NOMO-1 (cell line): ENCODE measurements around the gene F2RL3.

Experiments
- DNase-seq, 2 experiments: peaks; one replicate each; lab custom pipeline; 2025; ENCODE audit not compliant: unreplicated experiment in 2 of 2; lab: John Stamatoyannopoulos, UW

The F2RL3 gene

DNA sequence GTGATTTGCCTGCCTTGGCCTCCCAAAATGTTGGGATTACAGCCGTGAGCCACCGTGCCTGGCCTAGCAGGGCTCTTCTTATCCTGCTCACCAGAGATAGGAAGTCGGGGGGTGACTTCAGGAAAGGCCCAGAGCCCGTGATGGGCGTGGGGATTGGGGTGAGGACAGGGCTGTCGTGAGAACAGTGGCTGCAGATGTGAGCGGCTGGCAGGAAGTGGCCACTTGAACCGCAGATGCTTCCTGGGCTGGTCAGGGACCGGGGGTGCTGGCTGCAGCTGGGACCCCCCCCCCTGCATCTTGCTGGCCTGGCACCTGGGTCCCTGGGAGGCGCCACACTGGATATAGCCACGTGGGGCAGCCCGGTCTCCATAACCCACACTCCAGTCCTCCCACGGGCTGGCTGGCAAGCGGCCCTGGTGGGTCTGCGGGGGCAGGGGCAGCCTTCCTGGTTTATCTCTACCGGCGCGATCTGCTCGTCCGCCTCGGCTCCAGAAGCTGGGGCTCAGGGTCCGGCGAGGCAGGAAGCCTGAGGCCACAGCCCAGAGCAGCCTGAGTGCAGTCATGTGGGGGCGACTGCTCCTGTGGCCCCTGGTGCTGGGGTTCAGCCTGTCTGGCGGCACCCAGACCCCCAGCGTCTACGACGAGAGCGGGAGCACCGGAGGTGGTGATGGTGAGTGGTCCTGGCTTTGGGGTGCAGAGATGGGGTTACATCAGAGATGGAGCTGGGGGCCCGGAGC, at the start of gene F2RL3:
TSS of gene F2RL3 (plus strand) at position 371 of the 737 bp plus-strand sequence. CDS start at position 562, 191 bp downstream.
- no peak for DNase-seq

GRCh38 chr19:16841391-16841926, 47.3 kb upstream of the F2RL3 start:
- DNase-seq: no peak

DNA sequence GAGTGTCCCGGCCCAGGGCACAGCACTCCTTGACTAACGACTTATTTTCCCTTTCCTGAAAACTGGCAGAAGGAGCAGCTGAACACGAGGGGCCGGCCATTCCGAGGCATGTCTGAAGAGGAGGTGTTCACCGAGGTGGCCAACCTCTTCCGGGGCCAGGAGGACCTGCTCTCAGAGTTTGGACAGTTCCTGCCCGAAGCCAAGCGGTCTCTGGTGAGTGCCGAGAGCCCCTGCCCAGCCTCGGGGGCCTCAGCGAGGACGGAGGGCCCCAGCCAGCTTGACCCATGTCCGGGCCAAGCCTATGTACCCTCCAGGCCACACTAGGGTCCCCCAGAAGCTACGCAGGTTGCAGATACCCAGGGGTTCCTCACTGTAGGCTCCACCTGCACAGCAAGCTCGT, 41.9 kb upstream of the F2RL3 start:
- no peak for DNase-seq

DNA sequence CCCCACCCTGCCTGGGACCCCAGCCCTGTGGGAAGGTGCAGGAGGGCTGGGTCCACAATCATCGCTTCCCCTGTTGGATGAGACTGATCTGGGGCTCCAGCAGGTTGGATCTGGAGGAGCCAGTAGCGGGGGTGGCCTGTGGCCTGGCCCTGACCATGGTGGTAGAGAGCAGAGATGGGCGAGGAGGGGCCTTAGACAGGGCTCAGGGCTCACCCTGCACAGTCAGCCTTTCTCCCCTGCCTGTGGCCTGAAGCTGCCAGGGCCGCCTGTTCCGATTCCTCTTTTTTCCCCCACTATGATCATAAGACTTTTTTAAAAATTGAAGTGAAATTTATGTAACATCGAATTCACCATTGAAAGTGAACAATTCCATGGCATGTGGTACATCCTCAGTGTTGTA, 41.4 kb upstream of the F2RL3 start:
- DNase-seq: no peak

- DNase-seq: no peak
Measured at GRCh38 chr19:16849168-16849567, 39.6 kb upstream of the F2RL3 start.

- no peak for DNase-seq
Measured at GRCh38 chr19:16850133-16850532, 38.7 kb upstream of the F2RL3 start.

- DNase-seq: no peak
Measured at GRCh38 chr19:16851031-16851712, 37.6 kb upstream of the F2RL3 start.

- no peak for DNase-seq
Measured at GRCh38 chr19:16853066-16853465, 35.7 kb upstream of the F2RL3 start.

DNA sequence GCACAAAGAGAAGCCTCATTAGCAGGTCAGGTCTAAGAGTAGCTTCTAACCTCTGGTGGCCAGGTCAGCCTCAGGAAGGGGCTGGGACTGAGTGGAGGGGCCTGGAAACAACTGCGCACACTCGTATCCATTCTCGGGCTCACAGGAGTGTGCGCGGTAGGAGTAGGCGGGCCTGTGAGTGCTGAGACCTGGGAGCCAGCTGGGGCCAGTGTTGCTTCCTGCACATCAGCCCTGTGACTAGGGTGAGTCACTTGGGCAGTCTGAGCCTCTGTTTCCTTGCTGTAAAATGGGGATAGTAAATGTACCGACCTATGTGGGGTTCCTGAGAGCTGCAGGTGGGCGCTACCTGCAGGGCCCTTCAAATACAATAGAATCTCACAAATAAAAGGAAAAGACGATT, 32.7 kb upstream of the F2RL3 start:
- DNase-seq: no peak

GRCh38 chr19:16859626-16860025, 29.2 kb upstream of the F2RL3 start:
- DNase-seq: no peak

DNA sequence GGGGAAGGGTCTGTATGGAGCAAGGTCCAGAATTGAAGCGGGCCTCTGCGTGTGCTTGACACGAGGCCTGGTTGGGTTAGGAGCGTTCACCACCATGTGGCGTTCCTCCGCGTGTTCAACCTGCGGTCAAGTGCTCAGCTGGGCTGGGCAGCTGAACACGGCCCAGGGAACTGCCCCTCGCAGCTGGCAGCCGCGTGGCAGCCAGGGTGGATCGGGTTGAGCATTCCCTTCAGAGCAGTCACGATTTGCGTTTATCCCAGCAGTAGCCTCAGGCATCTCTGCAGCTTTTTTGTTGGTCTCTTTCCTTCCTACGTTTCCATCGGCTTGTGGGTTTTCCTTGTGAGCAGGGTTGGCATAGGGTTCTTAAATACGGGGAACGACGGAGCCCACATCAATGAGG, 28.7 kb upstream of the F2RL3 start:
- no peak for DNase-seq

DNA sequence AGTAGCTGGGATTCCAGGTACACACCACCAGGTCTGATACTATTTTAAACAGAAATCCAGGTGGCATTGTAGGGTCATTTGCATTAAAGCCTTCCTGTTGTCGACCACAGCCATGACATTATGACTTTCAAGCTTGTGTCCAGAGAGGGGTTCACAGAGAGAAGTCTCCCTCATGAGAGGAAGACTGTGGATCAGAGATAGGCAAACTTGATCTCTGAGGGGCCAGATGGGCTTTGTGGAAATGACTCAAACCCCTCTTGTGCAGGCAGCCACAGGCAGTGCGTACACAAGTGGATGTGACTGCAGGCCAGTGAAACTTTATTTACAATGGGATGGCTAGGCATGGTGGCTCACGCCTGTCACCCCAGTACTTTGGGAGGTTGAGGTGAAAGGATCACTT, 27.8 kb upstream of the F2RL3 start:
- no peak for DNase-seq

GRCh38 chr19:16861834-16862233, 27.0 kb upstream of the F2RL3 start:
- no peak for DNase-seq

- peak; percentile 14 to 78 for DNase-seq
Measured at GRCh38 chr19:16862826-16863415, 25.9 kb upstream of the F2RL3 start.

GRCh38 chr19:16867211-16867610, 21.6 kb upstream of the F2RL3 start:
- DNase-seq: no peak

GRCh38 chr19:16868423-16869130, 20.2 kb upstream of the F2RL3 start:
- no peak for DNase-seq

DNA sequence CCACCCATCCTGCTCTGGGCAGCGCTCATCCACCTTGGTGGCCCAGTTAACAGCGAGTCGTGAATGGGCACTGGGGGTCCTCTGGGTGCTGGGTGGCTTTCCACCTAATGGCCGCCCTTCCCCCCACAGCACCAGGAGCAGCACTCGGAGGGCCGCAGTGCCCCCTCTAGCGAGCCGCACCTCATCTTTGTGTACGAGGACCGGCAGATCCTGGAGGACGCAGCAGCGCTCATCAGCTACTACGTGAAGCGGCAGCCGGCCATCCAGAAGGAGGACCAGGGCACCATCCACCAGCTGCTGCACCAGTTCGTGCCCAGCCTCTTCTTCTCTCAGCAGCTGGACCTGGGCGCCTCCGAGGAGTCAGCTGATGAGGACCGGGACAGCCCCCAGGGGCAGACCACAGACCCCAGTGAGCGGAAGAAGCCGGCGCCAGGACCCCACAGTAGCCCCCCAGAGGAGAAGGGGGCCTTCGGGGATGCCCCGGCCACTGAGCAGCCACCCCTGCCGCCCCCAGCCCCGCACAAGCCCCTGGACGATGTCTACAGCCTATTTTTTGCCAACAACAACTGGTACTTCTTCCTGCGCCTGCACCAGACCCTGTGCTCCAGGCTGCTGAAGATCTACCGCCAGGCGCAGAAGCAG, 19.3 kb upstream of the F2RL3 start:
- DNase-seq: no peak

DNA sequence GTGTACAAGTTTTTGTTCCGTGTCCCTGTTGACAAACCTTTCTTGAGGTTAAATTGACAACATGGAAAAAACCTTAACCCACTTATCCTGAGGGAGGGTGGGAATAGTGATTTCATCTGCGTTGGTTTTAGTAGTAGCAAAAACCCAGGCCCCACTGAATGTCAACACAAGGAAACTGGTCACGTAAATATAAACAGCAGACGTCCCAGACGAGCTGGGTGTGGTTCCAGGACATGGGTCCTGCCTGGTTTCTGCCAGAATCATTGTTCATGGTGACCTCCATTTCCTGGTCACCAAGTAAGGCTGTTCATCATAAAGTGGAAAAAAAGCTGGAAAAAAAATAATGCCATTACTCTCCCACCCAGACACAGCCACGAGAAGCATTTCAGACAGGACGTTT, 16.9 kb upstream of the F2RL3 start:
- DNase-seq: no peak

DNA sequence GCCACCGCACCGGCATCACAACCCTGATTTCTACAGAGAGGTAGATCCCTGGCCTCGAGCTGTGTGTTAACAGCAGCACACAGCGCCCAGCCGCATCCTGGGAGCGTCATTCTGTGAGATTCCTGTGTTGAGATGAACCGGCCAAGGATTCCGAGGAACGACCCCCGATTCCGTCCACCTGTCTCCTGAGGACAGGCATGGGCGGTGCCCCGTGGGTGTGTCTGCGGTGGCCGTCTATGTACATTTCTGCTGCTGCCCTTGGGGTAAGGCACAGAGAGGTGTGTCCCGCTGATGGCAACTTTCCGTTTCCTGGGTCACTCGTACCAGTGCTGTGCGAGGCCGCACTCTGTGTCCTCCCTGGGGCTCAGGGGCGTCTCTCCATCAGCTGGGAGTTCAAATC, 16.1 kb upstream of the F2RL3 start:
- no peak for DNase-seq

DNA sequence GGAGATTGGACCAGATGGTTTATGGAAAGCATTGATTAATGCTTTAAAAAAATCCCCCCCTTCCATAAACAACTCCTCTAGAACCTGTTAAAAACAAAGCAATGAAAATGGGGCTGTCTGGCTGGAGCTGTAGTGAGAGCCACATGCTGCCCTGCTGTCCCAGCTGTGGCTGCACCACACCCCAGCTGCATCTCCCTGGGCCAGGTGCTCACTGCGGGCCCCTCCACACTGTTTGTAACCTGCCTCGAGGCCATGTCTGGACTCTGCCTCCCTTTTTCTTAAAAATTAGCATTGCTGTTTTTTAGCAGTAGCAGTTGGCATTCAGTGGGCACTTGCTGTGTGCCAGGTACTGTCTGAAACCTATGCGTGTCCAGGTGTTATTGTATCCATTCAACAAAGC, 15.2 kb upstream of the F2RL3 start:
- no peak for DNase-seq
